Measurements from ENCODE around the gene LURAP1L.
"Not testable (repeated sequence)": the region's sequence is repeated elsewhere in the genome, so short reads cannot be mapped to it uniquely, and the experiment has no call there.

- not testable (repeated sequence) for TF ChIP-seq POLR2A, TAF1, POU2F2 (IDR thresholded peaks at IDR 0.05; ENCODE audit: low read depth, low read length)
Observed at GRCh38 chr9:12865380-12865779, 90.6 kb downstream of the LURAP1L start.

Data from GM12891 (cell line).